SK-N-SH treated with all-trans-retinoic acid at 6 μM for 48 hours (cell line): ENCODE results near the gene CD200R1.

Experiments
- CREB5 ChIP-seq: fragments of 250-450 bp; sonication (Bioruptor Pico); IDR thresholded peaks from 2 replicates; pipeline ENCODE4 v1.5.1; 2020; ENCODE audit warnings: low read depth, mild to moderate bottlenecking, moderate library complexity
- CSDC2 ChIP-seq: fragments of 250-450 bp; sonication (Bioruptor Pico); IDR thresholded peaks from 2 replicates; pipeline ENCODE4 v1.5.0; 2020; ENCODE audit warnings: mild to moderate bottlenecking, moderate library complexity
- GLIS3 ChIP-seq: fragments of 250-450 bp; sonication (Bioruptor Pico); IDR thresholded peaks from 2 replicates; pipeline ENCODE4 v1.5.0; 2020; ENCODE audit warnings: mild to moderate bottlenecking, moderate library complexity
- ISL1 ChIP-seq: fragments of 250-450 bp; sonication (Bioruptor Pico); IDR thresholded peaks from 2 replicates; pipeline ENCODE4 v2.1.2; 2022; ENCODE audit warnings: mild to moderate bottlenecking, moderate library complexity
- OSR1 ChIP-seq: fragments of 250-450 bp; sonication (Bioruptor Pico); IDR thresholded peaks from 2 replicates; pipeline ENCODE4 v1.8.0; 2022; ENCODE audit warnings: moderate library complexity, mild to moderate bottlenecking, inconsistent platforms
- PATZ1 ChIP-seq: fragments of 250-450 bp; sonication (Bioruptor Pico); IDR thresholded peaks from 2 replicates; pipeline ENCODE4 v1.8.0; 2020; ENCODE audit warnings: mild to moderate bottlenecking, moderate library complexity, borderline replicate concordance
- SNAI2 ChIP-seq: fragments of 250-450 bp; sonication (Bioruptor Pico); IDR thresholded peaks from 2 replicates; pipeline ENCODE4 v1.5.0; 2020; ENCODE audit warnings: mild to moderate bottlenecking, moderate library complexity
- TOX ChIP-seq: fragments of 250-450 bp; sonication (Bioruptor Pico); IDR thresholded peaks from 2 replicates; pipeline ENCODE4 v1.8.0; 2021; ENCODE audit warnings: mild to moderate bottlenecking, moderate library complexity, borderline replicate concordance
- TSHZ2 ChIP-seq: fragments of 250-450 bp; sonication (Bioruptor Pico); IDR thresholded peaks from 2 replicates; pipeline ENCODE4 v1.5.0; 2020; ENCODE audit warnings: mild to moderate bottlenecking, moderate library complexity
- ZFP3 ChIP-seq: fragments of 250-450 bp; sonication (Bioruptor Pico); IDR thresholded peaks from 2 replicates; pipeline ENCODE4 v1.5.0; 2020; ENCODE audit warnings: mild to moderate bottlenecking, moderate library complexity
- ZFP30 ChIP-seq: fragments of 450-650 bp; formaldehyde crosslinking; IDR thresholded peaks from 2 replicates; pipeline ENCODE4 v1.5.0; 2022; ENCODE audit warnings: mild to moderate bottlenecking, moderate library complexity

- TF ChIP-seq PATZ1 (CRISPR knock-in tag) = no peak
- no peak for TF ChIP-seq TSHZ2 (CRISPR knock-in tag)
- TF ChIP-seq ZFP30 (CRISPR knock-in tag) = no peak
- TF ChIP-seq TOX = no peak
- TF ChIP-seq CSDC2 (CRISPR knock-in tag) = no peak
- TF ChIP-seq OSR1 = no peak
- no peak for TF ChIP-seq ISL1 (CRISPR knock-in tag)
- no peak for TF ChIP-seq ZFP3 (CRISPR knock-in tag)
- no peak for TF ChIP-seq GLIS3 (CRISPR knock-in tag)
- no peak for TF ChIP-seq SNAI2 (CRISPR knock-in tag)
- no peak for TF ChIP-seq CREB5 (CRISPR knock-in tag)
These were observed 2.7 kb downstream of the CD200R1 start for GRCh38 chr3:112972158-112972557.
